ENCODE data around the gene FOSL2.

The FOSL2 gene

DNA sequence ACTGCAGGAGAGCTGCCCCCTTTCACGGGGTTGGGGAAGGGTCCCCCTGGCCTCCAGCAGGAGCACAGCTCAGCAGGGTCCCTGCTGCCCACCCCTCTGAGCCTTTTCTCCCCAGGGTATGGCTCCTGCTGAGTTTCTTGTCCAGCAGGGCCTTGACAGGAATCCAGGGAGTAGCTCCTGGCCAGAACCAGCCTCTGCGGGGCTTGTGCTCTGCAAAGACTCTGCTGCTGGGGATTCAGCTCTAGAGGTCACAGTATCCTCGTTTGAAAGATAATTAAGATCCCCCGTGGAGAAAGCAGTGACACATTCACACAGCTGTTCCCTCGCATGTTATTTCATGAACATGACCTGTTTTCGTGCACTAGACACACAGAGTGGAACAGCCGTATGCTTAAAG lies 21.2 kb downstream of the FOSL2 start:
- no peak for DNase-seq

DNA sequence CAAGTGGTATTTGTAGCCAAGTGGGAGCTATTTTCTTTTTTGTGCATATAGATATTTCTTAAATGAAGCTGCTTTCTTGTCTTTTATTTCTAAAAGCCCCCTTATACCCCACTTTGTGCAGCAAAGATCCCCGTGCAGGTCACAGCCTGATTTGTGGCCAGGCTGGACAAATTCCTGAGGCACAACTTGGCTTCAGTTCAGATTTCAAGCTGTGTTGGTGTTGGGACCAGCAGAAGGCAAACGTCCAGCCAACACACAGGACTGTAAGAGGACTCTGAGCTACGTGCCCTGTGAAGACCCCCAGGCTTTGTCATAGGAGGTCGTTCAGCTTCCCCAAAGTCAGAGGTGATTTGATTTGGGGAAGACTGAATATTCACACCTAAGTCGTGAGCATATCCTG lies 21.9 kb downstream of the FOSL2 start:
- no peak for DNase-seq

DNA sequence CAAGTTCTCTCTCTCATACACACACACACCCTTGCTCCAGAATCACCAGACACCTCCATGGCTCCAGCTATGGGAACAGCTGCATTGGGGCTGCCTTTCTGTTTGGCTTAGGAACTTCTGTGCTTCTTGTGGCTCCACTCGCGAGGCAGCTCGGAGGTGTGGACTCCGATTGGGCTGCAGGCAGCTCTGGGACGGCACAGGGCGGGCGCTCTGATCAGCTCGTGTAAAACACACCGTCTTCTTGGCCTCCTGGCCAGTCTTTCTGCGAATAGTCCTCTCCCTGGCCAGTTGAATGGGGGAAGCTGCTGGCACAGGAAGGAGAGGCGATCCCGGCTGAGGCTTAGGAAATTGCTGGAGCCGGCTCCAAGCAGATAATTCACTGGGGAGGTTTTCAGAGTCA lies 22.4 kb downstream of the FOSL2 start:
- no peak for DNase-seq

DNA sequence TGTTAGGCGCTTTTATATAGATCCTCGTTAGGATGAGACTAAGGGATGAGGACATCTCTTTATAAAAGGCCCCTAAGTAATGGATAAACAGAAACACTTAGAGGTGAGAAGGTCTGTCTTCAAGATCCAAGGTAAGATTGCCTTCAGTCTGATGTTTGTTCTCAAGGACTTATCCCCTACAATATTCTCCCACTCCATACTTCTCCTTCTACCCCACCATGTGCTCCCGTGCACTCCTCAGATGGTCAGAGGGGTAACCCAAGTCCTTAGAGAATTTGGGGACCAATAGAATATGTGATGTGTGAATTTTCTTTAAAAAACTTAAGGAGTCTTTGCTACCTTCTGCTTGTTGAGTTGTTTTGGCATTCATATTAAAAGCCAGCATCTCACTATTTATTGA lies 23.1 kb downstream of the FOSL2 start:
- DNase-seq, result no peak

DNA sequence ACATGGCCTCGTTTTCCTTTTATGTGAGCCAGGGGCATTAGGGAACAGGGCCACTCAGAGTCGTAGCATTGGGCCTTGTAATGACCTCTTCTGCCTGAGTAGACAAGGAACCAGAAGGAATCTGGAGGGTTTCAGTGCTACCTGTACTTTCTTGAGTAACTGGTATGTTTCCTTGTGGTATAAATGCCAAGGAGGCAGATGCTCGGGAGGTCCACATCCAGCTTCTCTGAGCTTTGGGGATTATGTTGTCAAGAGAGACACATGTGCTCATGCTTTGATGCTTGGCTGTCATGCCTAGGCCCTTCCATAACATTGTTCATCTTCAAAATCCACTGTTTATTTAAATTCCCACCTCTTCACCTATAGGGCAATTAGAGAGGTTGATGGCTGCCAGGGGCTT lies 26.3 kb downstream of the FOSL2 start:
- no peak for DNase-seq

DNA sequence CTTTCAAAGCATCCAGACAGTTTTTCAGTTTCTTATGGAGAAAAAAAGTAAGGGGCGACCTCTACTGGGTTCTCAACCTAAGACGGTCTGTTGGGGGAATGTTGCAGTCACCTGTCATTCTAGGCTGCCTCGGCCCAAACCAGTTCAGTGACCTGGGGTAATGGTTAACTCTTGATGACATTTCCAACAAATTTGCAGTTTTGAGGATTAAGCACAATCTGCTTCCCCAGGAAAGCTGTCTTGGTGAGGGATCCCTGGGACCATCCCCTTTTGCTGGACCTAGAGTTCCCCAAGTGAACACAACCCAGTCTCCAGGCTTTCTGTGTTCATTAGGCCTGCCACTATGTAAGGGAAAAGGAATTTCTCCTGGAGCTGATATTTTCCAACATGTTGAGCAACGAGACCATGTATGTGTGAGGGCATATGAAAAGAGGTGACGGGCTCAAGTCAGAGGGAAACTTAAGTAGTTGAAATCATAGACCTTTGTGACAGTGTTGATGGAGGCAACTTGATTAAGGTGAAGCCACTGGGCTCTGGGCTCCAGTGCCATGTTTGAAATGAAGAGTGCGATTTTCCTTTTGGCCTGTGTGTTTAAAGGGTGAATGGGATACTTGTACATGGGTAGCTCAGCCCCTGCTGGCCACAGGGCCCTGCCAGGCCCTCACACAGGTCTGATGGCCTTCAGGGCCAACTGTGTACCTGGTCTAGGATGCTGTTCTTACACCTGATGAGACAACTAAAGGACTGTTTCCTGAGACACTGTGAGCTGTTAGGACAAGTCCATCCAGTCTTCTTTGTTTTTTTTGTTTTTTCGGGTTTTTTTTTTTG lies 27.0 kb downstream of the FOSL2 start:
- DNase-seq, result no peak

DNA sequence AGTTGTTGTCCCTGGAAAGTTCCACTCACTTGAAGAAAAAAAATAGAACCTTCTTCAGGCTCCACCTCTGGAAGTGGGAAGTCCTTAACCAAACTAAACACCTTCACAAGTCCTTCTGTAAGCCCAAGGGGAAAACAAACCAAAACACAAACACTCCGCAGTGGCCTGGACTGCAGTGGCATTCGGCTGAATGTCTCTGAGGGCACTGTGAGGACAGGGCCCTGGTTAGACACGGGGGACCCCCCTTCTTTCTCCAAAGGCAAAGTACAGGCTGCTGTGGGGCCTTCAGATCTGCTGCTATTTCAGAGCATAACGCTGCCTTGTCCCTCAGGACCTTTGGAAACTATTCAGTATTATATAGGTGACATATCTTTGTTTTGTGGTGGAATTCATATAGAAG lies 28.1 kb downstream of the FOSL2 start:
- DNase-seq, result no peak

DNA sequence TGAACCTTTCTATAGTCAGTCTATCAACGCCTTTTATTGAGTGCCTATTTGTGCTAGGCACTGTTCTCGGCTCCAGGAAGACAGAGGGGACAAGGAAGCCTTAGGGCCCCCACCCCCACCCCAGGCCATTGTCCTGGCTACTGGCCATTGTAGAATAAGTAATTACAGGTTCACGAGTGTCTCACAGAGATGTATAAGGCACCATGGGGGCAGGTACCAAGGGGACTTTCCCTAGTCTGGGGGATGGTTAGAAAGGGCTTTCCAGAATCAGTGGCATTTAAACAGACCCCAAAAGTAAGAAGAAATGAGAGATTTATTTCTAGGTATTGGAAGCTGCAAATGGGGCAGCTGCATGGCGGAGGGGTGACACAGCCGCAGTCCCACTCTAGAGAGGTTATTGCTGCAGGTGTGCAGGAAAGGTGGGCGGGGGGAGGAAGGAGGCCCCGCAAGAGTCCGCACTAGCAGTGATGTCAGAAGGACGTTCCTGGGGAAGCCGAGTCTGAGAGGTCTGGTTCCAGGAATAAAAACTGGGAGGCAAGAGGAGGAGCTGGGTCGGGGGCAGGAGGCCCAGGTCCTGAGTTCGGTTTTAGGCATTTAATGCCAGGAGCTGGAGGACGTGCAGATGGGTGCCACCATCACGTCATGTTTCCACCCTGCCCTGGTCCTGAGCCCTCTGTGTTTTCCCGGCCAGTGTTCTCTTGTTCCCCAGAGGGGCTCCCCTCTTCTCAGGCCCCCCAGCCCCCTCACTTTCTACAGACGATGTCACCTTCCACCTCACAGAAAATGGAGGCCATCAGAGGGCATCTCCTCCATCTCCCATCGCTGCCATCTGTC lies 30.5 kb downstream of the FOSL2 start:
- DNase-seq, result no peak

DNA sequence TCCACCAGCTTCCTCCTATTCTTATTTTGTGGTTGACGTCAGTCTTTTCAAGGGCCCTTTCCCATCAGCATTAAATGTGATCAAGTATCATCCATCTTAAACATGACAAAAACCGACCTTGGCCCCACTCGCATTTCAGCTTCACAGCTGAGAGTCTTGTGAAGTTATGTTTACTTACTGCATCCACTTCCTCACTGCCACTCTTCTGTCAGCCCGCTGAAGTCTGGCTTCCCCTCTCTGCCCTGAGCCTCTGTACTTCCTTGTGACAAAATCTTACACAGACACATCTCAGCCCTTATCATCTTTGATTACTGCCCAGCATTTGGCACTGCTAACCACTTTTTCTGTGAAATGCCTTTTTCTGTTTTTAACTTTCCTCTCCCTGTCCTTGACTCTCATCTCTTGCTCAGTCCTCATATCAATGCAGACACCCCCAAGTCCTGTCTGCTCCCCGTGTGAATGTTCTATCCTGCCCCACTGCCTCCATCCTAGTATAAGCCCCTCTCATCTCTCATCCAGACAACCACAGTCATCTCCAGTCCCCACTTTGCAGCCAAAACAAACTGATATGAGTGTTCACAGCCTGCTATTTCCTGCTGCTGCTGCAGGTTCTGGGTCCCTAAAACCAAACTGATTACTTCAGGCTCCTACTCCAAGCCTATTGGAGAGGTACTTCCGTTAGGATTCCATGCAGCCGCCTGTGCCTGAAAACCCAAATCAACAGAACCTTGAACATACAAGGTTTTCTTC lies 31.4 kb downstream of the FOSL2 start:
- no peak for DNase-seq

DNA sequence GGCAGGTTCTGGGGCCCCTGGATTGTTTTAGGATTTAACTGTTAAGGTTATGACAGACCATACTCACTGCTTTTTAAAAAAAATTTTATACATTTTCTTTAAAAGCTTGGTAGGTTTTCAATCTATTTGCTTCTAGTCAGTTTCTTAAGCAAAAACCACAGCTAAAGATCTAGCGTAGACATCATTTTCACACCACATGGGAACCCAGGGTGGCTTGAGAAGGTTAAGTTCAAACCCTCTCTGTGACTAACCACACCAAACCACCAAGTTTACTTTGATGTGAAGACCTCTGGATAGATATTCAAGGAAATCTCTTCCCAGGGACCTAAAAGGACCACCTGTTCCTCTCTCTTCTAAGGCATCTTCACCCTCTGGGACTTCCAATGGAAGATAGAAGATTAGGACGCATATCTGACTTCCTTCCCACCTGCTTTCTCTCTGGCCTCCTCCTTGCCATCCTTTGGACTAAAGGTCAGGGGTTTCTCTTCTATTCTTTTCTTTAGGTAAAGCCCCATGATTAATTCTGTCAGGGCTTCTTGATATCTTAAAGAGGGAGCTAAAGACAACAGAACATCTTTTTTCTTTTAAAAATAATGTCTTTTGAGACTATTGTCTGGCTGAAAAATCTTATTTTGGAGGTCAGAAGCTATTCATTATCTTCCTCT lies 32.3 kb downstream of the FOSL2 start:
- DNase-seq, result no peak

DNA sequence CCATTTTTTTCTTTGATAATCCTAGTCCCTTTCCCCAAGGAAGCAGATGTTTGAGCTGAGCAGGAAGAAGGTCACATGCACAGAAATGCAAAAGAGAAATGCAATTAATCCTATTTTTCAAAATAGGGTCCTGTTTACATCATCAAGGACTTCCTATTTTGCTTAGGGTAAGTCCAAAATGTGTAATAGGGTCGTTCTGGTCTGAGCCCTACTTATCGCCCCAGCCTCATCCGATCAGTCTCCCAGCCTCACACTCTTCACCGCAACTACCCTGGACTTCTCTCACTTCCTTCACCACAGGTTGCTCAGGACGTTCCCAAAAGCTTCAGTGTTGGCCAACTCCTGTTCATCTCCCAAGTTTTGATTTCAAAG lies 32.8 kb downstream of the FOSL2 start:
- DNase-seq, result no peak

DNA sequence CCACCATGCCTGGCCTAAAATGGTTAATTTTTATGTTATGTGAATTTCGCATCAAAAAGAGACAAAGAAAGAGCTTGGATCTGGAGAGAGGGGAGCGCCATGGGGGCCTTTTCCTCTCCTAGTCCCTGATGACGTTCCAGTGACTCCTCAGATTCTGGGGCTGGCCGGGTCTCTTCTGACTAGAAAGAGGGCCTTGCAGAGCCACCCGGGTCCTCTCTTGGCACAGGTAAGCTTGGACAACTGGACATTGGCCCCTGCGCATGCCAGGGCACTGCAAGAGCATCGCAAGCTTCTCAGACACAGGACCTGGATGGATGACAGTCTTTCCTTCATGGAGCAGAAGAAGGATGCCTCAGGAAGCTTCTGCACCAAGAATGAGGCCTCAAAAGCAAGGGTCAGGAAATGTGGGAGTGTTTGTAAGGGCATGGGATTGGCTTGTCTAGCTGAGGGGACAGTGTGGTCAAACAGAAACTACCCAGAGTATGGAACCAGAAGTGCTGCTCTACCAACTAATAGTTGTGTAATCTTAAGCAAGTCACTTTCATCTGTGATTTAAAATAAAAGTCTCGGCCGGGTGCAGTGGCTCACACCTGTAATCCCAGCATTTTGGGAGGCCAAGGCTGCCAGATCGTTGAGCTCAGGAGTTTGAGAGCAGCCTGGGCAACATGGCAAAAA lies 35.2 kb downstream of the FOSL2 start:
- DNase-seq, result no peak

DNA sequence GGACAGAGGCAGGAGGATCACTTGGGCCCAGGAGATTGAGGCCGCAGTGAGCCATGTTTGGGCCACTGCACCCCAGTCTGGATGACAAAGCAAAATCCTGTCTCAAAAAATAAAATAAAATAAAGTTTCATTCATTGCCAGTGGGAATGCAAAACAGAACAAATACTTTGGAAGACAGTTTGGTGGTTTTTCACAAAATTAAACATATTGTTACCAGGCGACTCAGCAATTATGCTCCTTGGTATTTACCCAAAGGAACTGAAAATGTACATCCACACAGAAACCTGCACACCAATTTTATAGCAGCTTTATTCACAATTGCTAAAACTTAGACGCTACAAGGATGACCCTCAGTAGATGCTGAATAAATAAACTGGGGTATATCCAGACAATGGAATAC lies 35.8 kb downstream of the FOSL2 start:
- DNase-seq, result no peak

DNA sequence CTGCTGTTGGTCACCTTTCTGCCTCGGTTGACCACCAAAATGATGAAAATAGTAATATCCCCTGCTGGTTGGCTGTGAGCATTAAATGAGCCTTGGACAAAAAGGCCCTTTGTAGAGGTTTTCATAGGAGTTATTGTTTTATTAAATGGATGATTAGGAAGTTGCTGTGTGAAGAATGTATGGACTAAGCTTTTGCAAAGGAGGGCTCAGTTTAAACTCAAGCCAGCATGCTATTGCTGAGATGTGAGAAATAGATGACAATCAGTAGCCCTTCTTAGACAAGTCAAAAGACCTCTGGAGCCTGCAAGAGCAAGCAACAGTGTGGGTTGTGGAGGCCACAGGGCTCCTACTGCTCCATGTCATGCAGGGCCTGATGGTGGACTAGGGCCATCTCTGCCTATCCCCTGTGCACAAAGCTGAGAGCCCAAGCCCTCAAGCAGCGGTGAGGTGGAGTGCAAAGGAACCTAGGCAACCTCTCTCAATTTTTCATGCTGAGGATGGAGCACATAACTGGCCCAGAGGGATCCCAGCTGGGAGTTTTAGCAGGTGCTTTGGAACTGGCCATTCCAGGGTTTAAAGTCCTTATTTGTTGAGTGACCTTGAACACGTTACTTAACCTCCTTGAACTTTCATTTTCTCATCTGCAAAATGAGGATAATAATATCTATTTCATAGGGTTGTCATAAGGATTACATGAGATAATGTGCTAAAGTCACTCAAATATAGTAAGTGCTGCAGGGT lies 37.1 kb downstream of the FOSL2 start:
- DNase-seq, result no peak

DNA sequence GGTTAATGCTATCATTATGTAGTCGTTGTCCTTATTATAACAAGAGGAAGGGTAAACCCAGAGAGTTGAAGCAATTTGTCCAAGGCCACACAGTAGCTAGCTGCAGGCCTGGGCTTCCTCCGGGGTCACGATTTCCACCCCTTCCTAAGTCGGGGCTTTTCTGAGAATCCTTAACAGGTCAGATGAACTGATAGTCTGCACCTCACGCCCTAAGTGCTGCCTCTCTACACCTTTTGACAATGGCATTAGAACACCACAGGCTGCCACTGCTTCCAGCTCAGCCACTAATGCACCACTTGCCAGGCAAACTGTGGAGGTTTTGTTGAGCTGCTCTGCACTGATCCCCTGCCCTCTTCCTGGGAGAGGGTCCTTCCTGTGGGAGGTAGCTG lies 37.7 kb downstream of the FOSL2 start:
- no peak for DNase-seq

DNA sequence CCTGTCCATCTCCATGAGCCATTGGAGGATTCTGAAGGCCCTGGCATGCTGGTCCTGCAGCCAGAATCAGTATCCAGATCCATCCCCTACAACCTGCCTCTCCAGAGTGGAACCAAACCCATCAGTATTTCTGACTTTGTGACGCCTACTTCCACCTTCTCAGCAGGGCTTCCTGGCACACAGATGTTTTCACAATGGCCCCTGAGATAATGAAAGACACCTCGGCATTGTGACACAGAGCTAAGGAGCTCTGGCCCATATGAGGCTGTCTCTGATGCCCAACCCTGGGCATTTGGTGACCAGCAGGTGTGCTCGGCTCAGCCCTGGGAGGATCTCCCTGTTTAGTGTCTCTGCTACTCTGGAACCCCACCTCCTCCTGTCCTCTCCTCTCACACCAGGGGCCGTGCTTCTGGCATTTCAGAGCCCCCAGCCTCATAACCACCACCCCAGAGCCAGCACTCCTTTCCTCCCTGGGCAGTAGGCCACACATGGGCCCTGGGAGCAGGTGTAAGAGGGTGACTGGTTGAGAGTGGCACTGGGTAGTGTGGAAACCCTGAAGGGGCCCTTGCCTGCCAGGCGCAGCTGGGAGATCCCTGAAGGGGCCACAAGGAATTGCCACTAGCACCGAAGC lies 38.2 kb downstream of the FOSL2 start:
- DNase-seq, result no peak

DNA sequence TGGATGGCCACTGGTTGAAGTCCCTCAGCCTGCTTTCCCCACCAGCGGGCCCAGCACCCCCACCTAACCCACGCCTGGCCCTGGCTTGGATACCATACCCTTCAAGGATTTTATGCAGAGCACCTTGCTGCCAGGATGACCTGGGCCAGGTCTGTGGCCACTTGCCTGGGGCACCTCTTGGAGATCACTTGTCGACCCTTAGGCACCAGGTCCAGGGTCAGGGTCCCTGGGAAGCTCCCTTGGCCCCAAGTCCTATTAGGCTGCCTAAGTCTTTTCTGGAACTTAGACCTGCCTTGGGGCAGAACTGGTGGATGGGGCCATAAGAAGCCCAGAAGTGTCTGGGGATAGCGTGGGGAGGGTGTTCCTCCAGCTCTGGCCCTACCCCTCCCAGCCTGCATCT lies 39.1 kb downstream of the FOSL2 start:
- DNase-seq, result no peak

DNA sequence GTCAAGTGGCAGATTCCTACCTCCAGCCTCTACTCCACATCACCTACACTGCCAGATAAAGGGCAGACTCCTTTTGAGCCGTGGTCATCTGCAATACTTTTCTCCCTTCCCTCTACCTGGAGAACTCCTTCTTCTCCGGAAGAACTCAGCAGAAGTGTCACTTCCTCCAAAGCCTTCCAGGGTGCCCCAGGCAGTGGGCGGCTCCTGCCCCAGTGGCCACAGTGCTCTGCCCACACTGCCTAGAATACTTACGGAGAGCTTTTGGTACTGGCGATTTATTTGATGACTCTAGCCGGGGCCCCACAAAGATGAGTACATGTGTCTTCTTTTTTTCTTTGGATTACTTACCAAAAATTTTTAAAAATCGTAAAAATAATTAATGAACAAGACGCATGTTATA lies 39.7 kb downstream of the FOSL2 start:
- DNase-seq, result no peak

DNA sequence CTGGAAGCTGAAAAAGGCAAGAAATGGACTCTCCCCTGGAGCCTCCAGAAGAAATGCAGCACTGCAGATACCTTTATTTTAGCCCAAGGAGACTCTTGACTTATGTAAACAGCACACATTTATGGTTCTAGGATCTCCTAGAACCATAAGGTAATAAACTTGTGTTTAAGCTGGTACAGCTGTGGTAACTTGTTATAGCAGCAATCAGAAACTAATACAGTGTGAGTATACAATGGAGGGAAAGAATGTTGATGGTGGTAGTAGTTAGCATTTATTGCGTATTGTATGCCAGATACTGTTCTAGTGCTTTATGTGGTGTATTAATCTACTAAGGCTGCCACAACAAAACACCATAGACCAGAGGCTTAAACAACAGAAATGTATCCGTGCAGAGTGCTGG lies 40.6 kb downstream of the FOSL2 start:
- no peak for DNase-seq

DNA sequence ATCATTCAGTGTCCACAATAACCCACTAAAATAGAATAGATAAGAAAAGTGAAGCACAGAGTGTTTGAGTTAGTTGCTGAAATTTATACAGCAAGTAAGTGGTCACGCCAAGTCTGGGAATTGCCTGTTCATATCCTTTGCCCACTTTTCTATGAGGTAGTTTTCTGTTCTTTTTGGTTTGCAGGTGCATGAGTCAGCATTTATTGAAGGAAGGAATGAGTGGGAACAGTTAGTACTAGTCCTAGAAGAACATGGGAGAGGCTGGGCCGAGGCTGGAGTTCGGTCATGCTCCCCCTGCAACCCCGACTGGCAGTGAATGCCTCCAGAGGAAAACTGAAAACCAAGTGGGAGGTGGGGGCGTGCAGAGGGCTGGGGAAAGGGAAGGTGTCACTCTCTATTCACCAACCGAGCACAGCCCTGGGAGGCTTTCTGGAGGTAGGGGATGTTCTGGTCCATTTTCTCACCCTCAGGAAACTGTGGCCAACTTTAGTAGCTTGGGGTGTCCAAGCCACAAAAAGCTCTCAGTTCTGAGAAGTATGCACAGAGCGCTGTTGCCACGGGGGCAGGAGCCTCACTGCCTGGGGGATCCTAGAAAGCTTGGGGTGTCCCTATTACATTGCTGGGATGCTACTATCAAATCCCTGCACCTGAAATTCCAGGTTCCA lies 41.4 kb downstream of the FOSL2 start:
- DNase-seq, result no peak

DNA sequence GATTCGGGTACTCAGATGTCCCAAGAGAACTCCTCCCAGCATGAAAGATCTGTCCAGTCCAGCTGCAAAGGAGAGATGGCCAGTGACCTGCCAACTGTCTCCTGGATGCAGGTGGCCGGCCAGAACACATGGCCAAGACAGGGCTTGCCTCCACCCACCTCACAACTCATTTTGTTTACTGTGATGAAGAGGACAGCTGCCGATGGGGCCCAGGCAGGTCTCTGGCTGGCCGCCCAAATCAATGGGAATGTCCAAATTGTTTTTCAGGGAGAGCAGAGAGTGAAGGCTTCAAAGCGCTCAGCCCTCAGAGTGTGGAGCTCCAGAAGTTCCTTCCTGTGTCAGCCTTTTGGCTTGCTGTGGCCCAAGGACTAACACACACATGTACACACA lies 41.9 kb downstream of the FOSL2 start:
- no peak for DNase-seq

All from T-helper 9 cell (primary cell).